ENCODE results near the gene ZNF70. TPM values are rescaled to one million over a fixed set of nuclear protein-coding genes. Genes with fewer than 3 reads are reported as not detected.

Gene ZNF70
- total RNA-seq, 1 experiment from 2014 or later: 2.9 TPM

- Histone ChIP-seq H3K27me3 (ENCODE audit: insufficient read depth, low read depth) (no peaks in the 10 kb centered on the region), H3F3A (ENCODE audit: insufficient read depth, low read depth) (peaks cover 17% of the 10 kb centered on the region; the same call in 1 of the 2 replicates), H3K9me2 (ENCODE audit: insufficient read depth) (no peaks in the 10 kb centered on the region), H3K36me3 (ENCODE audit: low read depth) (no peaks in the 10 kb centered on the region), H3K4me3 (no peak overlapping the region), H3K79me2 (ENCODE audit: low read depth) (no peaks in the 10 kb centered on the region), H3K27ac (no peak overlapping the region), H3K4me1 (replicated peaks; ENCODE audit: insufficient read depth) (peaks cover 16% of the 10 kb centered on the region), H4K20me1 (ENCODE audit: insufficient read depth) (no peaks in the 10 kb centered on the region), H3K4me2 (no peak overlapping the region), H3K9me3 (ENCODE audit: insufficient read depth, low read depth) (no peaks in the 10 kb centered on the region), H2AFZ (no peak overlapping the region)
- no TSS peak for BruUV-seq (replicated peaks)
- ChIA-PET CTCF (no interaction called here), POLR2A (ENCODE audit: unreplicated experiment) (interaction anchor here (0.6 kb wide), 1 partner anchor 1572 kb away, joined by 3 read pairs; no protein-coding TSS in a partner anchor)
- TF ChIP-seq CTCF (conservative IDR thresholded peaks at IDR 0.05) (no peak), EZH2 (IDR thresholded peaks at IDR 0.05; ENCODE audit: low read depth) (no peak)
- DNase-seq: no peak
- intact Hi-C loops (cut with micrococcal nuclease; ENCODE audit: unreplicated experiment): no loop called here
These were observed 27.1 kb upstream of the ZNF70 start for GRCh38 chr22:23777776-23778576.

- H3K36me3 ChIP-seq (ENCODE audit: low read depth): no peaks in the 10 kb centered on the region
- no peak overlapping the region for H2AFZ ChIP-seq
- no peak overlapping the region for H3K27ac ChIP-seq
- H3K27me3 ChIP-seq (ENCODE audit: insufficient read depth, low read depth): no peaks in the 10 kb centered on the region
- H4K20me1 ChIP-seq (ENCODE audit: insufficient read depth): no peaks in the 10 kb centered on the region
- no peak for TF ChIP-seq CTCF (conservative IDR thresholded peaks at IDR 0.05)
- no peak for TF ChIP-seq EZH2 (IDR thresholded peaks at IDR 0.05; ENCODE audit: low read depth)
- H3K79me2 ChIP-seq (ENCODE audit: low read depth): no peaks in the 10 kb centered on the region
- ChIA-PET CTCF (interaction anchor here (0.6 kb wide), 1 partner anchor 745 kb away, joined by 4 read pairs; no protein-coding TSS in a partner anchor), POLR2A (ENCODE audit: unreplicated experiment) (no interaction called here)
- peaks cover 3% of the 10 kb centered on the region; the same call in 1 of the 2 replicates for H3K4me1 ChIP-seq (replicated peaks; ENCODE audit: insufficient read depth)
- H3K4me3 ChIP-seq: no peak overlapping the region
- no TSS peak for BruUV-seq (replicated peaks)
- H3K4me2 ChIP-seq: no peak overlapping the region
- peaks cover 22% of the 10 kb centered on the region; the same call in 1 of the 2 replicates for H3F3A ChIP-seq (ENCODE audit: insufficient read depth, low read depth)
- no peaks in the 10 kb centered on the region for H3K9me3 ChIP-seq (ENCODE audit: insufficient read depth, low read depth)
- DNase-seq: no peak
- H3K9me2 ChIP-seq (ENCODE audit: insufficient read depth): no peaks in the 10 kb centered on the region
- intact Hi-C loops (cut with micrococcal nuclease; ENCODE audit: unreplicated experiment): no loop called here
These were observed 25.0 kb upstream of the ZNF70 start for GRCh38 chr22:23775779-23776375.

GRCh38 chr22:23774922-23775436, 24.1 kb upstream of the ZNF70 start:
- H3K9me3 ChIP-seq (ENCODE audit: insufficient read depth, low read depth): no peaks in the 10 kb centered on the region
- no peaks in the 10 kb centered on the region for H3K9me2 ChIP-seq (ENCODE audit: insufficient read depth)
- H3K27me3 ChIP-seq (ENCODE audit: insufficient read depth, low read depth): no peaks in the 10 kb centered on the region
- TF ChIP-seq EZH2 (IDR thresholded peaks at IDR 0.05; ENCODE audit: low read depth): no peak
- TF ChIP-seq CTCF (conservative IDR thresholded peaks at IDR 0.05): no peak
- DNase-seq: no peak
- BruUV-seq (replicated peaks): no TSS peak
- intact Hi-C loops (cut with micrococcal nuclease; ENCODE audit: unreplicated experiment): no loop called here
- no peaks in the 10 kb centered on the region for H3K36me3 ChIP-seq (ENCODE audit: low read depth)
- H3K4me2 ChIP-seq: no peak overlapping the region
- H3K27ac ChIP-seq: no peak overlapping the region
- no peak overlapping the region for H3K4me3 ChIP-seq
- H3K79me2 ChIP-seq (ENCODE audit: low read depth): no peaks in the 10 kb centered on the region
- no peaks in the 10 kb centered on the region for H4K20me1 ChIP-seq (ENCODE audit: insufficient read depth)
- H2AFZ ChIP-seq: no peak overlapping the region
- ChIA-PET CTCF (interaction anchor here (0.6 kb wide), 1 partner anchor 744 kb away, joined by 4 read pairs; no protein-coding TSS in a partner anchor), POLR2A (ENCODE audit: unreplicated experiment) (interaction anchor here (0.7 kb wide), 1 partner anchor 61 kb away, joined by 6 read pairs; no protein-coding TSS in a partner anchor)
- H3K4me1 ChIP-seq (replicated peaks; ENCODE audit: insufficient read depth): peaks cover 3% of the 10 kb centered on the region; the same call in 1 of the 2 replicates
- peaks cover 23% of the 10 kb centered on the region; the same call in 1 of the 2 replicates for H3F3A ChIP-seq (ENCODE audit: insufficient read depth, low read depth)

Measured in PC-9 (cell line).